NCI-H2227 (cell line): ENCODE measurements around the gene PCP4.

Experiments used
- DNase-seq: peaks from one replicate; lab custom pipeline; 2025; ENCODE audit not compliant: unreplicated experiment; lab: John Stamatoyannopoulos, UW

PCP4 gene

DNA sequence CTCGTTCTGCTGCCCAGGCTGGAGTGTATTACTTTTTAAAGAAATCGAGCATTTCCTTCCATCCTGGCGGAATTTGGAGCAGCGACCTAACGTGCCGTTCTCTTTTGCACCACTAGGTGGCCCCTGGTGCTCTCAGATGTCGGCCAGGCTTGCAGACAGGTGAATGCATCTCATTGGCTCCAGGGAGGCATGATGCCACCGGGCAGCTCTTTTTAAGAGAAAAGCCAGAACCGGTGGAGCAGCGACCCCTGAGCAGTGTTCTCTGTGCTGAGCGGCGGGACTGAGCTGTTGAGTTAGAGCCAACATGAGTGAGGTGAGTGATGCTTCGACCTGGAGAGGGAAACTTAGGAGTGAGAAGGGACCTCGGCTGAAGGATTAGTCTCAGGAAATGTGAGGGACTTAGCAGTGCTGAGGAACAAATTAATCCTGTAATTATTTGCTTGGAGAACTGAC is at the start of gene PCP4:
Gene PCP4, plus strand, starts transcription at position 241 of the 453 bp plus-strand sequence. Its CDS starts 64 bp downstream, at position 305.
- DNase-seq: no peak

DNA sequence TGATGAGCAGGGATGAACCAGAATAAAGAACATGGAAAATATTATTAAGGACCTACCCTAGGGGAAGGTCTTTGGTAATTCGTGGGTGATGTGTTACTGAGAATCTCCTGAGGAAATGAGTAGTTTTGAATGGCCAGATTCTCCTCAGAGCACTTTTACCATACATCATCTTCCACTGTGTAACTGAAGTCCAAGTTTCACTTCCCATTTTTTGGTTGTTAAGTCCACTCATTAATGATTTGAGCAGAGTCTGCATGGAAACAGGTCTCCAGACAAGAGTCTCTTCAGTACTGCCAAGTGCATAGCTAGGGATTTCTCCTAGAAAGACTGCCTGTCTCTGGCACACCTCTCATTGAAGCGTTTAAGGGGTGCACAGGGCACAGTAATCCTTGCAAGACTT is 48.7 kb upstream of the PCP4 start:
- DNase-seq: no peak

- no peak for DNase-seq
Measured at GRCh38 chr21:39822042-39822441, 45.2 kb upstream of the PCP4 start.

- DNase-seq: no peak
Measured at GRCh38 chr21:39825250-39825649, 42.0 kb upstream of the PCP4 start.

DNA sequence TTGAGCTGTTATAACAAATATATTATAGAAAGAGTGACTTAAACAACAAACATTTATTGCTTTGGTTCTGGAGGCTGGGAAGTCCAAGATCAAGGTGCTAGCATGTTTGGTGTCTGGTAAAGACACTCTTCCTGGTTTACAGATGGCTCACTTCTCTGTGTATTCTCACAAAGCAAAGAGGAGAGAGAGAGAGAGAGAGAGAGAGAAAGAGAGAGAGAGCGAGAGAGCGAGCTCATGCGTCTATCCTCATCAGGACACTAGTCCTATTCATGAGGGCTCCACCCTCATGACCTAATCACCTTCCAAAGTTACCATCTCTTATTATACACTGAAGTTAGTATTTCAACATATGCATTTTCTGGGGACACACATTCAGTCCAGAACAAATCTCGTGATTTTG is 32.7 kb upstream of the PCP4 start:
- no peak for DNase-seq

DNA sequence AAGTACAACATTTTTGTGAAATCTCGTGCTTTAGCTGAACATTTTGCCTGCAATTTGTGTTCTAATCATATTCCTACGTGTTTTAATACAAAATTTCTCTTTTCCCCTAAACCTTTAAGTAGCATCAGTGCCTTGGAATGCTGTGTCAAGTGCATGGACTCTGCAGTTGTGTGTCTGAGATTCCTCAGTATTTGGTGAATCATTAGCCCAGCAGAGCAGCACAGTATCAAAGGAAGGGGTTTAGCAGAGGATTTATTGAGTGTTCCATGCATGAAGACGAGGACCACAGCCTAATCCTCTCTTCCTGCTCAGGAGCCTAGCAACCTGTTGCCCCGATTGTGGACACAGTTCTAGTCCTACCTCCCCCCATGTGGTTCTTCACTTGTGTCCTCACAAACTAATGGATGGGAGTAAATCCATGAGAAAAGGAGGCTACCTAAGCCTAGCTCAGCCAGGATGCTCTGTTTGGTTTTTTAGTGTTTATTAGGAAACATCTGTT is 29.3 kb upstream of the PCP4 start:
- DNase-seq: no peak

- DNase-seq: no peak
Measured at GRCh38 chr21:39840373-39841097, 26.7 kb upstream of the PCP4 start.

- no peak for DNase-seq
Measured at GRCh38 chr21:39842741-39843459, 24.3 kb upstream of the PCP4 start.

- DNase-seq: no peak
Measured at GRCh38 chr21:39843483-39843882, 23.8 kb upstream of the PCP4 start.

DNA sequence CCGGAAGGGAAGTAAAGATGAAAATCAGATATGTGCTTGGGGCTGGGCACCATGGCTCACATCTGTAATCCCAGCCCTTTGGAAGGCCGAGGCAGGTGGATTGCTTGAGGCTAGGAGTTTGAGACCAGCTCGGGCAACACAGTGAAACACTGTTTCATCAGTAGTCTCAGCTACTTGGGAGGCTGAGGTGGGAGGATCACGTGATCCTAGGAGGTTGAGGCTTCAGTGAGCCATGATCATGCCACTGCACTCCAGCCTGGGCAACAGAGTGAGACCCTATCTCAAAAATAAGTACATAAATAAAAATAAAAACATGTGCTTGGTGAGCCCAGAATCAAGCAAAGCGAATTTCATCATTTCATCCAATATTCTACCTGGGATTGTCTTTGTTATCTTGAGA is 23.3 kb upstream of the PCP4 start:
- DNase-seq: no peak

DNA sequence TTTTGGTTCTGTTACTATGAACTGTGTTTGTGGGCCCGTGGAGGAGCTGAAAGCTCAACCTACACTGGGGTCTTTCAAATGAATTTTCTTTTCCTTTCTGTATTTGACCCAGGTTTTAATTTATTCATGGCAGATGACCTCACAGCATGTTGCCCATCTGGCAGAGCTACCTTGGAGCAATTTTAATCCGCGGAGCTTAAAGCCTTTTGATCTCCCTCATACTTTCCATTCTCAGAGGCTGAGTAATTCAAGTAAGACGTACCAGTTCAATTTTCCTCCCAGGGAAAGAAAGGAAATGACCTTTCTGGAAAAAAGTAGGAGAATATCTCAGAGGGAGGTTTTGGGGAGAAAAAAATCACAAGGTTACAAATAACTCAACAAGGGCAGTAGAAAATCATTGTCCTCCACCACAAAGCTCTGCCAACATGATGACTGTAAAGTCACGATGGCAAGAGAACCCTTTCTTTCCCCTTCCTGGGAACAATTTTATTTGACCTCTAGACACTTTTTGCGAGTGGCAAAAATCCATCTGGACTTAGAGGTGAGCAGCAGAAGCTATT is 21.6 kb upstream of the PCP4 start:
- no peak for DNase-seq

- no peak for DNase-seq
Measured at GRCh38 chr21:39847877-39848276, 19.4 kb upstream of the PCP4 start.

DNA sequence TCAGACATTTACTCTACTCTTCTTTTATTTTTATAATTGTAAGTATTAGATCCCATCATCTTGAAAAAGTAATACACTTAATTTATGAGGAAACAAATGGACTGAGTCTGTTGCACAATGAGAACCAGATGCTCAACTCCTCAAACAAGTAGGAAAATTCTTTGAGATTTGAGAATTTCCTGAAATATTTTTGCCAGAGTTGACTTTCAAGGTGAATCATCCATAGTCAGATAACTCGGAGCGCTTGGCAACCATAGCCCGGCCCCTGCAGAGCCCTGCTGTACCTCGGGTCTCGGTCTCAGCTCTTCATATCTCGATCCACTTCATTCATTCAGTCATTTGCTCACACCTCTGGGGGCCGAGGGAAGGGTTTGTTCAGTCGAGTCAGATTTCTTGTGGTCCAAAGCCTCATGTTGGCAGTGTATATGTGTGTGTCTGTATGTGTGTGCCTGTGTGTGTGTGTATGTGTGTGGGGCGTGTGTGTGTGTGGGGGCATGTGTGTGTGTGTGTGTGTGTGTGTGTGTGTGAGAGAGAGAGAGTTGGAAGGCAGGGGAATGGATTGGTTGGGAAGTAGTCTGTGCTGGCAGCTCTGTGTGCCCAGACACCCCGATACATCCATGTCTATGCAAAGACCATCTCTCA is 18.1 kb upstream of the PCP4 start:
- DNase-seq: no peak

DNA sequence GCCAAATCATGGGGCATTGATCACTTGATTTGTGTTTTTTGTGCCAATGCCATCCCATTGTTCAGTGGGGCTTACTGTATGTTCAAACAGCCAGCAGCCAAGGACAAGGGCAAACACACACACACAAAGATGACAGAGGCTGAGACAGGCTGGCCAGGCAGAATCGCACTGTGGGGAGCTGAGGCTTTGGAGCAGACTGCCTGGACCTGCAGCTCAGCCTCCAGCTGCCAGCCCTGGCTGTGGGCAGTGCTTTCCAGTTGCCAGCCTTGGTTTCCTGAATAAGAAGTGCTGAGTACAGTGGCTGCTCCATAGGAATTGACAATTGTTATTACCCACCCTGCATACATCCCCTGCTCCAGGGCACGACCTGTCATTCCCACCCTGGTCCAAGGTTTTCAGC is 16.9 kb upstream of the PCP4 start:
- no peak for DNase-seq

DNA sequence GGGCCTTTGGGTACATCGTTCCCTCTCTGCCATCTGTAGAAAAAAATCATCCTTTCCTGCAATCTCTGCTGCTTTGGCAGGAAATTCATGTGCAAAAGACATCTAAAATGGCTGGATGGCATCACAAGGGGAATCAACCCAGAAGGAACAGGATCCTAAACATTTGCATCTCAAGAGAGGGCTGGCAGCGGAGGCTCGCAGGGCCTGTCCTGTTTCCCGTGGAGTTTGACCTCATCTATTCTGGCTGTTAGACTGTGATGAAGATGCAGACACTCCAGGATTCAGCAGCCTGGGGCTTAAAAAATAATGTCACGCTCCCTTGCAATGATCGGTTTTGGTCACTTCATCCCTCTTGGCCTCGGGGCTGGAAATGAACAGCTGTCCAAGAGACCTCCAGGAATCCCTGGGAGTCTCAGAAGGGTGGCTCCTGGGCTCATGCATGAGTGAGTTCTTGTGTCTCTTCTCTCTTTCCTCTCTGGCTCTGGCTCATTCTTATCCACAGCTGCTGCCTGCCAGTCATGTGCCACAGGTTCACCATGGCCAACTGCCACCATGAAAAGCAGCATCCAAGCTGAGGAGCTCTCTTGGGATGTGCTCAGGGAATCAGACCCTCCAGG is 16.1 kb upstream of the PCP4 start:
- DNase-seq: no peak

DNA sequence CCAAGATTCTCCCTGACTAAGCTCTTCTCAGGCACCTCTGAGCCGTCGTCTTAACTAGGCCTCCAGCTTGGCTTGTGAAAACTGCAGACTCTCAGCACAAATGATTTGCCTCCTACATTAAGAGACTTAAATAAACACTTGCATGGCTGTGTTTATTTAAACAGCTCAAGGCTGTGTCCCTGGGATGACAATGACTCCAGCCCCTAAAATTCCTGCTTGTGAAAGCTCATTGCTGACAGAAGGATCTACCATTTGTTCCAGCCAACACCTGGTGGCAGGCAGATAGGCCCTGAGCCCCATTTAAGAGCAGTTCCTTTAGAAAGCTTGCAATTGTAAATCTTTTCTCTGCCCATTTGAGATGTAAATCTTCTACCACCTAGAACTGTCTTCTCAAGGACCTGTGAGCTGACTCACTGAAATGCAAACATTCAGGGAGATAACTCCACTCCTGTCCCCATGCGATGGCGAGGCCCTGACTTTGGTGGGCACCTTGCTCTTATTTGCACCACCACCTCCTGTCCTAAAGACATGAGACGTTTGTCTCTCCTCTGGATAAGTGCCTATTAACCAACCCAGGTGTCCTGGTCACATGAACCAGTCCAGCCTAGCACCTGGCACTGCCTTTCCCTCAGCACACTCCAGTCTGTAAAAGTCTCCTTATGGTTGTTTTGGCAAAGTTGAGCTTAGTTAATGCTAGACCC is 15.1 kb upstream of the PCP4 start:
- no peak for DNase-seq

- DNase-seq: no peak
Measured at GRCh38 chr21:39852726-39853500, 14.3 kb upstream of the PCP4 start.

- no peak for DNase-seq
Measured at GRCh38 chr21:39854572-39854971, 12.7 kb upstream of the PCP4 start.

GRCh38 chr21:39855595-39855994 is 11.6 kb upstream of the PCP4 start:
- no peak for DNase-seq

DNA sequence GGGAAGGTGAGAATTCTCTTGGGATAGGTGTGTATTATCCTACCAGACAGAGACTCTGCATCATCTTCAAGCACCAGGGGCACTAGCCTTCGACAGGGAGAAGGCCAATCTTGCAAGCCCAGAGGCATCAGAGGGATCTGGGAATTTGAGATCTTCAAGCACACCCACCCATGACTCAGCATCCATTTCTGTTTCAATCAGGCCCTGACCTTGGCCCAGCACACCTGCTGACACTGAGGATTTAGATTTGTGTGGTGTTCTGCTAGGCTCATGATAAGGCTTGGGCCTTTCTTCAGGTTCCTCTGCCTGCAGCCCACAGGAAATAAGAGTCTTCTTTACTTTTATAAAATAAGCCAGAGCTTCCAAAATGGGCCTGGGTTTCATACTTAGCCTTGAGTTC is 6.6 kb upstream of the PCP4 start:
- no peak for DNase-seq
